ENCODE results near the gene POTEJ. TPM values are rescaled to one million over a fixed set of nuclear protein-coding genes. Genes with fewer than 3 reads are reported as not detected.
"Not testable (repeated sequence)": the region's sequence is repeated elsewhere in the genome, so short reads cannot be mapped to it uniquely, and the experiment has no call there.

Gene POTEJ
- total RNA-seq, 1 experiment from 2014 or later, result not detected

DNA sequence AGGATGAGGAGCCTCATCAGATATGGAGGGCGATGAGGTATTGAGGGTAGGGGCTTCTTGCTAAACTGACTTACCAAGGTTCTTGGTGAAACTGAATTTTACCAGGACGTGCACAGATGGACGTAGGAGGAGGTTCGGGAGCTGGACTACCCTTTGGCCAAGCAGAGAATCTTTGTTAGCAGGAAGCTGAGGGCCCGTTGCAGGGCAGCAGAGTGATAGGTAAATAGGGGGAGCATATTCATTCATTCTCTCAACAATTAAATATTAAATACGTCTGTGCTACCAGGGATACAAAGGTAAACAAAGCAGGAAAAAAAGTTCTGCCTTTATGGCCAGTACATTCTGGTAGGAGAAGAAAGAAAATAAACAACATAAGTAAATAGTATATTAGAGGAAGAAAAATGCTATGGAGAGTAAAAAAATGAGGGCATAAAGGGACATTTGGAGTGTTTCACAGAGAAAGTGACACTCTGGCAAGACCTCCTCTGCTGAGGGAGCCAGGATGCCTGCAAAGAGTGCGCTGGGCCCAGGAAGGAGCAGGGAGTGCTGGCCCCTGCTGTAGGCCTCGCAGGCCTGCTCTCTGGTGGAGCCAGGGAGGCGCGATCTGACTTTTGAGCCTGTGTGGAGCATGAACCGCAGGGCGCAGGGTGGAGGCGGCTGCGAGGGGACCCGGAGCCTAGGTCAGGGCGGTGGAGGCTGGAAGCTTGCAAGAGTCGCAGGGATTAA lies 2.8 kb upstream of the POTEJ start:
- not testable (repeated sequence) for H3K27ac Mint-ChIP-seq

DNA sequence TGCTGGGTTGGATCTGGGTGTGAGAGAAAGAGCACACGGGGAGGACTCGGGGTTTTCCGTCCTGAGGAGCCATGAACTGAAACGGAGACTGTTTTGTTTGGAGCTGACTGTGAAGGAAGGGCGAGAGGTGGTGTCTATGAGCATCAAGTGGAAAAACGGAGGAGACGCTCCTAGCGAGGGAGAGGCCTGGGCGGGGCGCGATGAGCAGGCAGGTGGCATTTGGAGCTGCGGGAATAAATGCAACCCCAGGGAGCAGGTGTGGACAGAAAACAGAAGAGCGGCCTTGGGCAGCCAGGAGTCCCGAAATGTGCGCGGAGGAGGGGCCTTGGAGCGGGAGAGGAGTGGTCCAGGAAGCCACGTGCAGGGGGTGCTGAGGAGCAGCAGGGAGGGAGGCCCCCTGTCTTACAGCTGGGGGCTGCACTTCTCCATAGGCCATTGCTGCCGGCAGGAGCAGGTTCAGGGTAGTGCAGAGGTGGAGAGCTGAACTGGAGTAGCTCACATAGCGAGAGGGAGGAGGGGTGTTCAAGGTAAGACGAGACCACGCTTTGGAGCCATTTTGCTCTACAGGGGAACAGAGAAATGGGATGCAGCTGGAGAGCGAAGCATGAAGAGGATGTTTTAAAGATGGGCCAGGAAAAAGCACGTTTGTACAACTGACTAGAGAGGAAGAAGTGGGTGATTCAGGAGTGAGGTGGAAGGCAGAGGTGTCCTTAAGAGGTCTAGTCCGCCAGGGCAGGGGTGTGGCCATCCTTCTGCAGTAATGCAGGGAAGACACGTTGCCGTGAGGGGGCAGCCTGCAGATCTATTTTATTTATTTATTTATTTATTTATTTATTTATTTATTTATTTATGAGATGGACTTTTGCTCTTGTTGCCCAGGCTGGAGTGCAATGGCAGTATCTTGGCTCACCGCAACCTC lies 2.0 kb upstream of the POTEJ start:
- not testable (repeated sequence) for H2BK120ac ChIP-seq (ENCODE audit: low read depth, low read length, poor library complexity, severe bottlenecking); H3K4me1 ChIP-seq (ENCODE audit: insufficient read depth, low read length); H3K4ac ChIP-seq (ENCODE audit: low read depth, low read length); H3K9me3 ChIP-seq (ENCODE audit: control insufficient read depth, low read depth, low read length); H3T11ph ChIP-seq (ENCODE audit: low read length); H2BK20ac ChIP-seq (ENCODE audit: low read depth, low read length, poor library complexity, severe bottlenecking); H2BK12ac ChIP-seq (ENCODE audit: insufficient read length, low read depth, low read length); H3K18ac ChIP-seq (ENCODE audit: insufficient read length, low read depth, low read length); H3K27me3 ChIP-seq (ENCODE audit: insufficient read depth, low read length); H3K79me2 ChIP-seq (ENCODE audit: insufficient read depth, low read length); H2AFZ ChIP-seq (ENCODE audit: low read length); H4K20me1 ChIP-seq (ENCODE audit: control insufficient read depth, insufficient read depth, insufficient read length); H2BK5ac ChIP-seq (ENCODE audit: insufficient read length, low read length); H2AK5ac ChIP-seq (ENCODE audit: insufficient read length, low read length); H3K79me1 ChIP-seq (ENCODE audit: insufficient read depth, low read depth, low read length, poor library complexity, severe bottlenecking); H3K36me3 Mint-ChIP-seq (ENCODE audit: insufficient read depth in 1 of 3, low read depth in 3 of 3); H3K27ac Mint-ChIP-seq; H3K23me2 ChIP-seq (ENCODE audit: insufficient read length, low read depth, low read length, poor library complexity, severe bottlenecking); H3K4me2 ChIP-seq (ENCODE audit: insufficient read depth, insufficient read length, low read length); H3K9me3 Mint-ChIP-seq; DNase-seq; H3K27me3 Mint-ChIP-seq (ENCODE audit: low read depth); H3K4me1 Mint-ChIP-seq; H3K56ac ChIP-seq (ENCODE audit: insufficient read length, low read depth, low read length); H4K5ac ChIP-seq (ENCODE audit: insufficient read length, low read depth, low read length); H4K91ac ChIP-seq (ENCODE audit: insufficient read length, low read depth, low read length); H3K27ac ChIP-seq (ENCODE audit: insufficient read length, low read depth, low read length); H3K9ac ChIP-seq (ENCODE audit: extremely low read depth, insufficient read length, low read length); H3K4me3 Mint-ChIP-seq; H3K23ac ChIP-seq (ENCODE audit: insufficient read length, low read depth, low read length); H2BK15ac ChIP-seq (ENCODE audit: low read depth, low read length); H4K8ac ChIP-seq (replicated peaks; ENCODE audit: insufficient read length, low read depth, low read length); H3K14ac ChIP-seq (ENCODE audit: insufficient read depth, low read length)
- no CpG with 5 or more reads among the region's 28 CpGs for WGBS (ENCODE audit: extremely low coverage, insufficient read length, low lambda C conversion rate)

More for the DNA sequence above, 2.8 kb upstream of the POTEJ start:
- not testable (repeated sequence) for H3T11ph ChIP-seq (ENCODE audit: low read length); H3K23ac ChIP-seq (ENCODE audit: insufficient read length, low read depth, low read length); DNase-seq; H2BK12ac ChIP-seq (ENCODE audit: insufficient read length, low read depth, low read length); H3K4me3 Mint-ChIP-seq; H4K91ac ChIP-seq (ENCODE audit: insufficient read length, low read depth, low read length); H3K27me3 Mint-ChIP-seq (ENCODE audit: low read depth); H3K4me1 Mint-ChIP-seq; H4K20me1 ChIP-seq (ENCODE audit: control insufficient read depth, insufficient read depth, insufficient read length); H2BK15ac ChIP-seq (ENCODE audit: low read depth, low read length); H2AFZ ChIP-seq (ENCODE audit: low read length); H3K14ac ChIP-seq (ENCODE audit: insufficient read depth, low read length); H3K4ac ChIP-seq (ENCODE audit: low read depth, low read length); H2BK120ac ChIP-seq (ENCODE audit: low read depth, low read length, poor library complexity, severe bottlenecking); H3K9ac ChIP-seq (ENCODE audit: extremely low read depth, insufficient read length, low read length); H3K79me1 ChIP-seq (ENCODE audit: insufficient read depth, low read depth, low read length, poor library complexity, severe bottlenecking); H3K27ac ChIP-seq (ENCODE audit: insufficient read length, low read depth, low read length); H3K9me3 ChIP-seq (ENCODE audit: control insufficient read depth, low read depth, low read length); H3K4me1 ChIP-seq (ENCODE audit: insufficient read depth, low read length); H3K18ac ChIP-seq (ENCODE audit: insufficient read length, low read depth, low read length); H3K23me2 ChIP-seq (ENCODE audit: insufficient read length, low read depth, low read length, poor library complexity, severe bottlenecking); H3K9me3 Mint-ChIP-seq; H2AK5ac ChIP-seq (ENCODE audit: insufficient read length, low read length); H2BK5ac ChIP-seq (ENCODE audit: insufficient read length, low read length); H3K4me2 ChIP-seq (ENCODE audit: insufficient read depth, insufficient read length, low read length); H3K79me2 ChIP-seq (ENCODE audit: insufficient read depth, low read length); H4K8ac ChIP-seq (replicated peaks; ENCODE audit: insufficient read length, low read depth, low read length); H4K5ac ChIP-seq (ENCODE audit: insufficient read length, low read depth, low read length); H3K56ac ChIP-seq (ENCODE audit: insufficient read length, low read depth, low read length); H3K27me3 ChIP-seq (ENCODE audit: insufficient read depth, low read length); H3K36me3 Mint-ChIP-seq (ENCODE audit: insufficient read depth in 1 of 3, low read depth in 3 of 3); H2BK20ac ChIP-seq (ENCODE audit: low read depth, low read length, poor library complexity, severe bottlenecking)
- no CpG with 5 or more reads among the region's 17 CpGs for WGBS (ENCODE audit: extremely low coverage, insufficient read length, low lambda C conversion rate)
